HepG2 (cell line): ENCODE results near the gene MAP3K4. TPM values are rescaled to one million over a fixed set of nuclear protein-coding genes. Genes with fewer than 3 reads are reported as not detected.
A peak's percentile ranks its signal among the peaks of the same experiment; 100 is the strongest.

Source experiments
- ATAC-seq: fragments of 200-7000 bp; cut with Tn5 transposase; 3 replicates; pipeline ENCODE4 v1.9.1; 2020; ENCODE audit warnings: mild to moderate bottlenecking, moderate library complexity
- BruUV-seq: library from RNA; stranded (reverse); fragments of 400-500 nt; replicated peaks from 2 replicates; lab custom pipeline; 2021; lab: Mats Ljungman, UMichigan
- CTCF ChIA-PET: fragments of 300-600 bp; formaldehyde crosslinking; extraction: SDS; loops from one replicate; lab custom pipeline; 2021; ENCODE audit warnings: low total read pairs, inconsistent platforms, low intra/inter-chr PET ratio; lab: Yijun Ruan, JAX
- POLR2A ChIA-PET: fragments of 350-600 bp; sonication (Branson Sonifier 250); formaldehyde crosslinking; loops from one replicate; lab custom pipeline; 2020; ENCODE audit warnings: antibody characterized with exemption, inconsistent platforms; lab: Yijun Ruan, JAX
- DNase-seq: peaks from one replicate; pipeline ENCODE4 v3.0.0-alpha.2; 2015; ENCODE audit warnings: low spot score
- FAIRE-seq: peaks from 3 replicates; lab custom pipeline; 2011; peaks lifted over from hg19 to GRCh38; lab: Jason Lieb, UNC
- H2AFZ ChIP-seq: one replicate; pipeline ENCODE4 v1.6.1; 2011; ENCODE audit warnings: low read length, inconsistent platforms
- H3K27ac ChIP-seq: fragments of 300-600 bp; 3 replicates; pipeline ENCODE4 v1.8.0; 2011; ENCODE audit warnings: mixed run types, mild to moderate bottlenecking, mixed read lengths, low read length, inconsistent platforms; ENCODE audit not compliant: insufficient read depth; ENCODE audit errors: extremely low read length
- H3K27me3 ChIP-seq, 2 experiments: fragments of 200-600 bp in 1 of 2; 2 replicates in 1 of 2; 3 replicates in 1 of 2; pipeline versions ENCODE4 v1.6.0 to v1.8.0; 2011; ENCODE audit warnings: low read length in 2 of 2, mild to moderate bottlenecking in 2 of 2, moderate library complexity in 2 of 2, inconsistent platforms in 1 of 2; ENCODE audit not compliant: insufficient read depth in 2 of 2, control insufficient read depth in 1 of 2
- H3K36me3 ChIP-seq, 2 experiments: fragments of 200-600 bp in 1 of 2; replicated peaks in 1 of 2; 2 replicates in 1 of 2; 3 replicates in 1 of 2; pipeline versions ENCODE4 v1.5.1 to v1.8.0; 2011; ENCODE audit warnings: low read length in 2 of 2, inconsistent platforms in 1 of 2; ENCODE audit not compliant: insufficient read depth in 2 of 2, control insufficient read depth in 1 of 2
- H3K4me1 ChIP-seq: 2 replicates; pipeline ENCODE4 v1.5.1; 2012; ENCODE audit warnings: low read length, inconsistent platforms; ENCODE audit not compliant: insufficient read depth
- H3K4me2 ChIP-seq: 2 replicates; pipeline ENCODE4 v1.6.0; 2011; ENCODE audit warnings: low read depth, low read length, inconsistent platforms
- H3K4me3 ChIP-seq, 3 experiments: fragments of 200-600 bp in 1 of 3; sonication (generic), shearing (Covaris generic) in 1 of 3; replicated peaks in 1 of 3; 2 replicates each; pipeline ENCODE4 v1.5.1; 2011 to 2016; ENCODE audit warnings: low read length in 3 of 3, inconsistent platforms in 2 of 3, low read depth in 2 of 3, mild to moderate bottlenecking in 2 of 3, control low read depth in 1 of 3, mixed read lengths in 1 of 3; ENCODE audit not compliant: insufficient read depth in 1 of 3
- H3K79me2 ChIP-seq: one replicate; pipeline ENCODE4 v1.6.1; 2011; ENCODE audit warnings: low read length, inconsistent platforms; ENCODE audit not compliant: insufficient read depth
- H3K9ac ChIP-seq: 2 replicates; pipeline ENCODE4 v1.6.0; 2011; ENCODE audit warnings: mild to moderate bottlenecking, low read depth, low read length, inconsistent platforms; ENCODE audit not compliant: insufficient read depth
- H3K9me3 ChIP-seq: 2 replicates; pipeline ENCODE4 v1.5.1; 2012; ENCODE audit warnings: mild to moderate bottlenecking, low read length
- H4K20me1 ChIP-seq: 2 replicates; pipeline ENCODE4 v1.6.0; 2011; ENCODE audit warnings: inconsistent platforms, mild to moderate bottlenecking, low read length, moderate library complexity; ENCODE audit not compliant: insufficient read depth
- HNRNPL ChIP-seq: fragments of 200-400 bp; formaldehyde crosslinking; IDR thresholded peaks from 2 replicates; pipeline ENCODE4 v1.6.1; 2017; ENCODE audit warnings: mild to moderate bottlenecking, low read depth, low read length
- MAF1 ChIP-seq: sonication (generic); formaldehyde crosslinking; IDR thresholded peaks from 2 replicates; pipeline ENCODE4 v1.5.0; 2020; ENCODE audit warnings: missing genetic modification reagents, borderline replicate concordance
- NFIB ChIP-seq: sonication (generic); formaldehyde crosslinking; IDR thresholded peaks from 2 replicates; pipeline ENCODE4 v1.9.0; 2021; ENCODE audit warnings: missing genetic modification reagents, mild to moderate bottlenecking, borderline replicate concordance
- ZNF629 ChIP-seq: sonication (generic); formaldehyde crosslinking; conservative IDR thresholded peaks from 2 replicates; pipeline ENCODE4 v1.5.0; 2020; ENCODE audit warnings: missing genetic modification reagents
- WGBS: methylation state at CpG from one replicate; pipeline ENCODE4 v1.1.6; 2017; ENCODE audit warnings: low lambda C conversion rate; 5-methylcytosine and 5-hydroxymethylcytosine counted together
- in situ Hi-C: cut with HindIII; loops from 2 replicates; pipeline ENCODE4 v1.10.0; 2017; ENCODE audit warnings: low pct_unique_long_range_greater_than_20kb; ENCODE audit not compliant: extremely low pct_ligation_motif_present
- intact Hi-C: fragments of 100-400 bp; cut with micrococcal nuclease; formaldehyde crosslinking; loops from one replicate; pipeline ENCODE4 v1.10.0; 2022; ENCODE audit not compliant: unreplicated experiment
- polyA plus RNA-seq, 8 experiments: library from polyadenylated mRNA; depleted of rRNA in 3 of 8; stranded (reverse) in 7 of 8; unstranded in 1 of 8; fragments of >200 nt; fragmentation: Illumina TruSeq in 4 of 8; extraction: Trizol in 4 of 8; gene quantifications; 2 replicates each; pipeline versions ENCODE4 v1.2.1 to v1.2.3, GENCODE V29; 2011 to 2016; ENCODE audit warnings: low read depth in 4 of 8, missing spikeins in 1 of 8, mixed read lengths in 1 of 8; ENCODE audit not compliant: insufficient read depth in 1 of 8
- total RNA-seq, 5 experiments: library from RNA; depleted of rRNA; stranded (reverse); fragments of >200 nt; fragmentation: Illumina TruSeq; extraction: Trizol; gene quantifications; 2 replicates each; pipeline ENCODE4 v1.2.3, GENCODE V29; 2016; ENCODE audit warnings: low read depth in 1 of 5
- TF ChIP-seq, protein P1 (sequence below): sonication (generic); formaldehyde crosslinking; IDR thresholded peaks from 2 replicates; pipeline ENCODE4 v1.5.0; 2020; ENCODE audit warnings: missing genetic modification reagents
- TF ChIP-seq, protein P2 (sequence below): sonication (generic); formaldehyde crosslinking; IDR thresholded peaks from 2 replicates; pipeline ENCODE4 v1.4.0; 2020; ENCODE audit warnings: missing genetic modification reagents

The MAP3K4 gene
- total and polyA plus RNA-seq, 2 of the 13 experiments (the other 11 are each of a cell fraction or from before 2014, with no cell fraction given), result 12.9 to 33.6 TPM

DNA sequence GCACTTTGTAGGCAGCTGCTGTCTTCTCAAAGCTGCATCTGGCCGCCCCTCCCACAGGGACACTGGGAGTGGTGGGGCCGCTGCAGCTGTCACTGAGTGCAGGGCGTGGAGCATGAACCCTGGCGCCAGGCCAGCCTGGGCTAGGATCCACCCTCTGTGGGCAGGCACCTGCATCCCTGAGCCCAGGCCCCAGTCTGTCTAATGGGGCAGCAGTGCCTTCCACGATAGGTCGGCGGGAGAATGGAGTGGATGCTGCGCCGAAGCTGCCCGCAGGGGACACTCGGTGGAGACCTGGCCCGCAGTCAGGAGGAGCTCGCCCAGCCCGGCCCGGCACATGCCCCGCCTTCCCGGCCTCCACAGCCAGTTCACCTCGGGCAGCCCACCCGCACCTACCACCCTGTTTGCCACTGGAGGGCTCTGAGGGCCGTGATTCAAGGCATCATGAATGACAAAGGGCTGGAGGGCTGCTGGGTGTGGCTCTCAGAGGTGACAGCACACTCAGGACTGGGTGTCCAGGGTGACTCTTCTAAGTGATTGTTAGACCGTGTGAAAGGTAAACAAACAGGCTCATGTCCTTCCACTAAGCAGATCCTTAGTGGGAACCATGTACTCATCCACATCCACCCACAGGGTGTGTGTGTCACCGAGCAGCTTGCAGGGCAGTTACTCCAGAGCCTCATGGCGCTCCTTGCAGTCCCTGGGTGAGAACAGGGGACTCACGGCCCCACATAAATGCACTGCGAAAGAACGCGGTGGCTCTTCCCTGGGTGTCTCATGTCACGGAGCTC lies 148.4 kb downstream of the MAP3K4 start:
- no peak overlapping the region for H3K9ac ChIP-seq

DNA sequence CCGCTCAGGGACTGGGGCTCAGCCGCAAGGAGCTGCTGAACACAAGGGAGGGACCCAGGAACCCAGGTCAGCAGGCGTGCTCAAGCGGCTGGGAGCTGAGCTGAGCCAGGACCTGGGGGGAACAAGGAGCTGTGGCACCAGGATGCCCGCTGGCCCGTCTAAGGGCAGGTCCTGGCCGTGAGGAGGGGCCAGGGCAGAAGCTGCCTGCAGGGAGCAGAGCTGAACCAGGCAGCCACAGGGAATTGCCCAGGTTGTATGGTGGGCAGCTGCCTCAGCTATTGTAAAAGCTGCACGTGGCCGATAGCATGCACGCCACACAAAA lies 148.9 kb downstream of the MAP3K4 start:
- intact Hi-C loops, result loop anchor here (5.0 kb wide), 1 partner anchor 232 kb away; no protein-coding TSS in a partner anchor
- H3K4me1 ChIP-seq, result peaks cover 40% of the 10 kb centered on the region
- ChIA-PET CTCF (no interaction called here), POLR2A (no interaction called here)
- in situ Hi-C loops, result no loop called here
- FAIRE-seq (no peak), DNase-seq (no peak), ATAC-seq (peak; percentile 2; the same call in 2 of the 3 replicates)
- H4K20me1 ChIP-seq, result no peaks in the 10 kb centered on the region
- no peak overlapping the region for H3K4me3 ChIP-seq
- no peaks in the 10 kb centered on the region for H3K79me2 ChIP-seq
- no peak overlapping the region for H3K27ac ChIP-seq
- H3K4me2 ChIP-seq, result no peak overlapping the region
- H3K36me3 ChIP-seq, result no peaks in the 10 kb centered on the region
- no peaks in the 10 kb centered on the region for H3K9me3 ChIP-seq
- 0 out of 2 replicates have a peak, but pooled peaks have one; percentile 15 for TF ChIP-seq NFIB (CRISPR knock-in tag)
- TF ChIP-seq, protein P1, sequence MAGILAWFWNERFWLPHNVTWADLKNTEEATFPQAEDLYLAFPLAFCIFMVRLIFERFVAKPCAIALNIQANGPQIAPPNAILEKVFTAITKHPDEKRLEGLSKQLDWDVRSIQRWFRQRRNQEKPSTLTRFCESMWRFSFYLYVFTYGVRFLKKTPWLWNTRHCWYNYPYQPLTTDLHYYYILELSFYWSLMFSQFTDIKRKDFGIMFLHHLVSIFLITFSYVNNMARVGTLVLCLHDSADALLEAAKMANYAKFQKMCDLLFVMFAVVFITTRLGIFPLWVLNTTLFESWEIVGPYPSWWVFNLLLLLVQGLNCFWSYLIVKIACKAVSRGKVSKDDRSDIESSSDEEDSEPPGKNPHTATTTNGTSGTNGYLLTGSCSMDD (CRISPR knock-in tag), result no peak
- no peaks in the 10 kb centered on the region for H3K27me3 ChIP-seq
- no peak overlapping the region for H3K9ac ChIP-seq
- H2AFZ ChIP-seq, result no peak overlapping the region
- 69% methylated on average over 8 of the region's 10 CpGs for WGBS
- no TSS peak for BruUV-seq

More for the DNA sequence above, 148.4 kb downstream of the MAP3K4 start:
- Histone ChIP-seq H3K36me3 (no peaks in the 10 kb centered on the region), H3K4me1 (peaks cover 45% of the 10 kb centered on the region), H3K4me3 (no peak overlapping the region), H2AFZ (no peak overlapping the region)
- in situ Hi-C loops (no loop called here), intact Hi-C loops (loop anchor here (5.0 kb wide), 1 partner anchor 232 kb away; no protein-coding TSS in a partner anchor)
- ChIA-PET CTCF (no interaction called here), POLR2A (no interaction called here)
- 69% methylated on average over 11 of the region's 28 CpGs for WGBS
- no TSS peak for BruUV-seq
- peak; percentile 31 for ATAC-seq
- no peak for DNase-seq
- 0 out of 2 replicates have a peak, but pooled peaks have one; percentile 4 for TF ChIP-seq HNRNPL
- 0 out of 2 replicates have a peak, but pooled peaks have one; percentile 33 for TF ChIP-seq ZNF629 (CRISPR knock-in tag)
- TF ChIP-seq, protein P2, sequence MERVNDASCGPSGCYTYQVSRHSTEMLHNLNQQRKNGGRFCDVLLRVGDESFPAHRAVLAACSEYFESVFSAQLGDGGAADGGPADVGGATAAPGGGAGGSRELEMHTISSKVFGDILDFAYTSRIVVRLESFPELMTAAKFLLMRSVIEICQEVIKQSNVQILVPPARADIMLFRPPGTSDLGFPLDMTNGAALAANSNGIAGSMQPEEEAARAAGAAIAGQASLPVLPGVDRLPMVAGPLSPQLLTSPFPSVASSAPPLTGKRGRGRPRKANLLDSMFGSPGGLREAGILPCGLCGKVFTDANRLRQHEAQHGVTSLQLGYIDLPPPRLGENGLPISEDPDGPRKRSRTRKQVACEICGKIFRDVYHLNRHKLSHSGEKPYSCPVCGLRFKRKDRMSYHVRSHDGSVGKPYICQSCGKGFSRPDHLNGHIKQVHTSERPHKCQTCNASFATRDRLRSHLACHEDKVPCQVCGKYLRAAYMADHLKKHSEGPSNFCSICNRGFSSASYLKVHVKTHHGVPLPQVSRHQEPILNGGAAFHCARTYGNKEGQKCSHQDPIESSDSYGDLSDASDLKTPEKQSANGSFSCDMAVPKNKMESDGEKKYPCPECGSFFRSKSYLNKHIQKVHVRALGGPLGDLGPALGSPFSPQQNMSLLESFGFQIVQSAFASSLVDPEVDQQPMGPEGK (CRISPR knock-in tag), result 0 out of 2 replicates have a peak, but pooled peaks have one; percentile 35
- TF ChIP-seq MAF1 (CRISPR knock-in tag), result no peak
- TF ChIP-seq NFIB (CRISPR knock-in tag), result peak; percentile 52; the same call in 1 of the 2 replicates
- TF ChIP-seq, all 625 proteins: peak for 4
- H3K4me2 ChIP-seq, result no peak overlapping the region
- H4K20me1 ChIP-seq, result no peaks in the 10 kb centered on the region
- FAIRE-seq, result no peak
- no peaks in the 10 kb centered on the region for H3K9me3 ChIP-seq
- H3K27ac ChIP-seq, result no peak overlapping the region
- no peaks in the 10 kb centered on the region for H3K27me3 ChIP-seq
- H3K79me2 ChIP-seq, result no peaks in the 10 kb centered on the region
